ENCODE results near the gene OOEP.

OOEP gene

GRCh38 chr6:73349311-73349710 is 20.4 kb downstream of the OOEP start:
- H3K27me3 ChIP-seq (ENCODE audit: insufficient read depth, low read depth, severe bottlenecking) = no peaks in the 10 kb centered on the region
- H3K4me3 ChIP-seq (ENCODE audit: low read depth, low read length) = no peak overlapping the region
- no peaks in the 10 kb centered on the region for H3K9me3 ChIP-seq (ENCODE audit: severe bottlenecking)
- no peak for DNase-seq
- H3K27ac ChIP-seq = no peak overlapping the region
- H3K36me3 ChIP-seq = no peaks in the 10 kb centered on the region
- no peak for TF ChIP-seq CTCF (IDR thresholded peaks at IDR 0.05; ENCODE audit: low read depth, low read length)

GRCh38 chr6:73348550-73349204 is 21.0 kb downstream of the OOEP start:
- Histone ChIP-seq H3K9me3 (ENCODE audit: severe bottlenecking) (no peaks in the 10 kb centered on the region), H3K27me3 (ENCODE audit: insufficient read depth, low read depth, severe bottlenecking) (no peaks in the 10 kb centered on the region)

GRCh38 chr6:73343164-73343563 is 26.5 kb downstream of the OOEP start:
- Histone ChIP-seq H3K9me3 (ENCODE audit: severe bottlenecking) (no peaks in the 10 kb centered on the region), H3K27me3 (ENCODE audit: insufficient read depth, low read depth, severe bottlenecking) (no peaks in the 10 kb centered on the region), H3K4me3 (ENCODE audit: low read depth, low read length) (no peak overlapping the region), H3K27ac (no peak overlapping the region), H3K36me3 (no peaks in the 10 kb centered on the region)
- DNase-seq = no peak
- TF ChIP-seq CTCF (IDR thresholded peaks at IDR 0.05; ENCODE audit: low read depth, low read length) = no peak

More at GRCh38 chr6:73348550-73349204, 21.0 kb downstream of the OOEP start:
- TF ChIP-seq CTCF (IDR thresholded peaks at IDR 0.05; ENCODE audit: low read depth, low read length) = no peak
- no peak for DNase-seq
- no peak overlapping the region for H3K4me3 ChIP-seq (ENCODE audit: low read depth, low read length)
- no peak overlapping the region for H3K27ac ChIP-seq
- H3K36me3 ChIP-seq = no peaks in the 10 kb centered on the region

- no peak for TF ChIP-seq CTCF (IDR thresholded peaks at IDR 0.05; ENCODE audit: low read depth, low read length)
- Histone ChIP-seq H3K4me3 (ENCODE audit: low read depth, low read length) (no peak overlapping the region), H3K27ac (no peak overlapping the region), H3K9me3 (ENCODE audit: severe bottlenecking) (no peaks in the 10 kb centered on the region), H3K27me3 (ENCODE audit: insufficient read depth, low read depth, severe bottlenecking) (no peaks in the 10 kb centered on the region), H3K36me3 (no peaks in the 10 kb centered on the region)
- no peak for DNase-seq
Measured at GRCh38 chr6:73342174-73342573, 27.5 kb downstream of the OOEP start.

GRCh38 chr6:73341335-73341734 is 28.4 kb downstream of the OOEP start:
- TF ChIP-seq CTCF (IDR thresholded peaks at IDR 0.05; ENCODE audit: low read depth, low read length) = no peak
- H3K36me3 ChIP-seq = no peaks in the 10 kb centered on the region
- H3K4me3 ChIP-seq (ENCODE audit: low read depth, low read length) = no peak overlapping the region
- H3K9me3 ChIP-seq (ENCODE audit: severe bottlenecking) = no peaks in the 10 kb centered on the region
- H3K27me3 ChIP-seq (ENCODE audit: insufficient read depth, low read depth, severe bottlenecking) = no peaks in the 10 kb centered on the region
- DNase-seq = no peak
- no peak overlapping the region for H3K27ac ChIP-seq

GRCh38 chr6:73340048-73340447 is 29.6 kb downstream of the OOEP start:
- no peak for TF ChIP-seq CTCF (IDR thresholded peaks at IDR 0.05; ENCODE audit: low read depth, low read length)
- Histone ChIP-seq H3K36me3 (no peaks in the 10 kb centered on the region), H3K9me3 (ENCODE audit: severe bottlenecking) (no peaks in the 10 kb centered on the region), H3K27me3 (ENCODE audit: insufficient read depth, low read depth, severe bottlenecking) (no peaks in the 10 kb centered on the region), H3K27ac (no peak overlapping the region), H3K4me3 (ENCODE audit: low read depth, low read length) (no peak overlapping the region)
- DNase-seq = no peak

Data from WERI-Rb-1 (cell line).